HEK293 (cell line): ENCODE data around the gene BCL7C.

Experiments used
- BCL11B ChIP-seq: fragments of 450-650 bp; formaldehyde crosslinking; IDR thresholded peaks from 2 replicates; pipeline ENCODE4 v1.5.1; 2016; ENCODE audit warnings: low read depth, missing biosample characterization, missing genetic modification characterization
- BCL6B ChIP-seq: fragments of 450-650 bp; formaldehyde crosslinking; IDR thresholded peaks from 2 replicates; pipeline ENCODE4 v1.5.1; 2017; ENCODE audit warnings: missing biosample characterization, missing genetic modification characterization
- EGR2 ChIP-seq: fragments of 450-650 bp; formaldehyde crosslinking; IDR thresholded peaks from 2 replicates; pipeline ENCODE4 v1.5.1; 2016; ENCODE audit warnings: low read depth, missing biosample characterization, missing genetic modification characterization
- FEZF1 ChIP-seq: fragments of 450-650 bp; formaldehyde crosslinking; IDR thresholded peaks from 2 replicates; pipeline ENCODE4 v1.5.1; 2016; ENCODE audit warnings: missing biosample characterization, missing genetic modification characterization
- HOXD13 ChIP-seq: sonication (generic); formaldehyde crosslinking; IDR thresholded peaks from 2 replicates; pipeline ENCODE4 v1.8.0; 2022; ENCODE audit warnings: missing genetic modification reagents, borderline replicate concordance
- MZF1 ChIP-seq: fragments of 450-650 bp; formaldehyde crosslinking; IDR thresholded peaks from 2 replicates; pipeline ENCODE4 v1.5.1; 2017; ENCODE audit warnings: missing biosample characterization, missing genetic modification characterization, borderline replicate concordance
- SP3 ChIP-seq: fragments of 450-650 bp; formaldehyde crosslinking; IDR thresholded peaks from 2 replicates; pipeline ENCODE4 v1.5.1; 2016; ENCODE audit warnings: missing biosample characterization, missing genetic modification characterization
- TCF7L2 ChIP-seq: IDR thresholded peaks from 2 replicates; pipeline ENCODE4 v1.6.1; 2011; ENCODE audit warnings: low read depth, mild to moderate bottlenecking, inconsistent platforms, low read length, moderate library complexity, borderline replicate concordance
- ZBTB10 ChIP-seq: fragments of 450-650 bp; formaldehyde crosslinking; IDR thresholded peaks from 2 replicates; pipeline ENCODE4 v1.5.1; 2016; ENCODE audit warnings: missing biosample characterization, missing genetic modification characterization
- ZBTB11 ChIP-seq: fragments of 450-650 bp; formaldehyde crosslinking; conservative IDR thresholded peaks from 2 replicates; pipeline ENCODE4 v1.5.1; 2016; ENCODE audit warnings: low read depth, missing biosample characterization, missing genetic modification characterization
- ZBTB17 ChIP-seq: fragments of 450-650 bp; formaldehyde crosslinking; IDR thresholded peaks from 2 replicates; pipeline ENCODE4 v1.5.1; 2016; ENCODE audit warnings: missing biosample characterization, missing genetic modification characterization
- ZFP3 ChIP-seq: fragments of 450-650 bp; formaldehyde crosslinking; IDR thresholded peaks from 2 replicates; pipeline ENCODE4 v1.5.1; 2016; ENCODE audit warnings: low read depth, missing biosample characterization, missing genetic modification characterization
- ZNF174 ChIP-seq: fragments of 450-650 bp; formaldehyde crosslinking; IDR thresholded peaks from 2 replicates; pipeline ENCODE4 v1.5.0; 2017; ENCODE audit warnings: missing biosample characterization, mild to moderate bottlenecking, missing genetic modification characterization
- ZNF2 ChIP-seq: fragments of 450-650 bp; formaldehyde crosslinking; IDR thresholded peaks from 2 replicates; pipeline ENCODE4 v1.5.1; 2016; ENCODE audit warnings: missing biosample characterization, missing genetic modification characterization
- ZNF202 ChIP-seq: fragments of 450-650 bp; formaldehyde crosslinking; IDR thresholded peaks from 2 replicates; pipeline ENCODE4 v1.5.1; 2016; ENCODE audit warnings: missing biosample characterization, missing genetic modification characterization, borderline replicate concordance
- ZNF223 ChIP-seq: fragments of 450-650 bp; formaldehyde crosslinking; IDR thresholded peaks from 2 replicates; pipeline ENCODE4 v1.5.1; 2016; ENCODE audit warnings: missing biosample characterization, missing genetic modification characterization
- ZNF26 ChIP-seq: fragments of 450-650 bp; formaldehyde crosslinking; IDR thresholded peaks from 2 replicates; pipeline ENCODE4 v1.5.1; 2016; ENCODE audit warnings: missing biosample characterization, missing genetic modification characterization
- ZNF324 ChIP-seq: fragments of 450-650 bp; formaldehyde crosslinking; IDR thresholded peaks from 2 replicates; pipeline ENCODE4 v1.5.1; 2016; ENCODE audit warnings: missing biosample characterization, missing genetic modification characterization
- ZNF391 ChIP-seq: fragments of 450-650 bp; formaldehyde crosslinking; IDR thresholded peaks from 2 replicates; pipeline ENCODE4 v1.5.1; 2016; ENCODE audit warnings: low read depth, missing biosample characterization, missing genetic modification characterization, borderline replicate concordance
- ZNF513 ChIP-seq: fragments of 450-650 bp; IDR thresholded peaks from 2 replicates; pipeline ENCODE4 v1.5.1; 2018; ENCODE audit warnings: missing biosample characterization, missing genetic modification characterization
- ZNF544 ChIP-seq: fragments of 450-650 bp; formaldehyde crosslinking; IDR thresholded peaks from 2 replicates; pipeline ENCODE4 v1.5.0; 2017; ENCODE audit warnings: missing biosample characterization, missing genetic modification characterization
- ZNF558 ChIP-seq: fragments of 450-650 bp; formaldehyde crosslinking; IDR thresholded peaks from 2 replicates; pipeline ENCODE4 v1.5.1; 2016; ENCODE audit warnings: missing biosample characterization, missing genetic modification characterization
- ZNF600 ChIP-seq: fragments of 450-650 bp; formaldehyde crosslinking; IDR thresholded peaks from 2 replicates; pipeline ENCODE4 v1.5.1; 2016; ENCODE audit warnings: missing biosample characterization, missing genetic modification characterization
- ZNF645 ChIP-seq: fragments of 450-650 bp; formaldehyde crosslinking; IDR thresholded peaks from 2 replicates; pipeline ENCODE4; 2016; ENCODE audit warnings: missing biosample characterization, missing genetic modification characterization
- ZNF664 ChIP-seq: fragments of 450-650 bp; formaldehyde crosslinking; IDR thresholded peaks from 2 replicates; pipeline ENCODE4 v1.5.1; 2016; ENCODE audit warnings: missing biosample characterization, missing genetic modification characterization
- ZNF76 ChIP-seq: fragments of 450-650 bp; formaldehyde crosslinking; IDR thresholded peaks from 2 replicates; pipeline ENCODE4; 2016; ENCODE audit warnings: low read depth, missing biosample characterization, missing genetic modification characterization, borderline replicate concordance
- ZNF785 ChIP-seq: fragments of 450-650 bp; formaldehyde crosslinking; IDR thresholded peaks from 2 replicates; pipeline ENCODE4 v1.5.1; 2016; ENCODE audit warnings: missing biosample characterization, missing genetic modification characterization
- ZSCAN23 ChIP-seq: fragments of 450-650 bp; formaldehyde crosslinking; IDR thresholded peaks from 2 replicates; pipeline ENCODE4 v1.5.1; 2016; ENCODE audit warnings: missing biosample characterization, missing genetic modification characterization

BCL7C gene

GRCh38 chr16:30874821-30875717, 18.8 kb downstream of the BCL7C start (continued):
- TF ChIP-seq ZNF174 (tag by site-specific recombination) (no peak), MZF1 (tag by site-specific recombination) (no peak), ZNF600 (peak; percentile 100), ZBTB11 (tag by site-specific recombination) (peak; percentile 94), ZNF664 (tag by site-specific recombination) (no peak), BCL6B (tag by site-specific recombination) (peak; percentile 40), ZNF558 (no peak), FEZF1 (tag by site-specific recombination) (no peak; the same call in 1 of the 2 replicates), ZNF513 (peak; percentile 3; the same call in 1 of the 2 replicates), ZSCAN23 (tag by site-specific recombination) (peak; percentile 86), TCF7L2 (no peak), ZNF785 (tag by site-specific recombination) (peak; percentile 42; the same call in 1 of the 2 replicates), EGR2 (tag by site-specific recombination) (peak; percentile 66), ZBTB17 (tag by site-specific recombination) (peak; percentile 93), ZNF324 (peak; percentile 96), ZNF645 (tag by site-specific recombination) (no peak), ZNF2 (tag by site-specific recombination) (peak; percentile 100), ZNF544 (tag by site-specific recombination) (no peak), HOXD13 (CRISPR knock-in tag) (peak; percentile 58; the same call in 1 of the 2 replicates), BCL11B (tag by site-specific recombination) (peak; percentile 93), ZNF391 (tag by site-specific recombination) (peak; percentile 96; the same call in 1 of the 2 replicates), ZFP3 (tag by site-specific recombination) (no peak), ZNF76 (tag by site-specific recombination) (peak; percentile 84), ZBTB10 (tag by site-specific recombination) (no peak), ZNF26 (tag by site-specific recombination) (no peak), SP3 (tag by site-specific recombination) (peak; percentile 82), ZNF223 (tag by site-specific recombination) (no peak), ZNF202 (no peak)
